HG03342 (cell line): ENCODE measurements around the gene CPNE5.

Experiments used
- ATAC-seq: cut with Tn5 transposase; IDR thresholded peaks from one replicate; pipeline ENCODE4 v1.9.1; 2021; ENCODE audit warnings: mild to moderate bottlenecking, moderate library complexity; ENCODE audit not compliant: unreplicated experiment

CPNE5 gene

GRCh38 chr6:36838896-36839748 is at the start of gene CPNE5:
CPNE5 (minus strand) TSS chr6:36839444; CDS start chr6:36839377, 67 bp downstream.
- ATAC-seq = no peak

- ATAC-seq = no peak
Observed at GRCh38 chr6:36888115-36888643, 48.9 kb upstream of the CPNE5 start.

GRCh38 chr6:36886950-36887618 is 47.8 kb upstream of the CPNE5 start:
- ATAC-seq = no peak

GRCh38 chr6:36885461-36886401 is 46.5 kb upstream of the CPNE5 start, which contains the start of gene C6orf89:
C6orf89 (plus strand) TSS chr6:36885952; CDS start chr6:36899445, 13,493 bp downstream.
- ATAC-seq = peak; percentile 97

GRCh38 chr6:36884610-36885009 is 45.4 kb upstream of the CPNE5 start:
- no peak for ATAC-seq

GRCh38 chr6:36875250-36875633 is 36.0 kb upstream of the CPNE5 start:
- no peak for ATAC-seq

GRCh38 chr6:36874443-36875249 is 35.4 kb upstream of the CPNE5 start, which contains the start of gene PPIL1:
PPIL1 (minus strand) TSS chr6:36874803; CDS start chr6:36874772, 31 bp downstream.
- peak; percentile 80 for ATAC-seq

GRCh38 chr6:36873612-36874442 is 34.6 kb upstream of the CPNE5 start:
- no peak for ATAC-seq

- no peak for ATAC-seq
Observed at GRCh38 chr6:36873115-36873514, 33.9 kb upstream of the CPNE5 start.

GRCh38 chr6:36871686-36872085 is 32.4 kb upstream of the CPNE5 start:
- ATAC-seq = no peak

- no peak for ATAC-seq
Observed at GRCh38 chr6:36867471-36868224, 28.4 kb upstream of the CPNE5 start.

GRCh38 chr6:36865835-36866234 is 26.6 kb upstream of the CPNE5 start:
- no peak for ATAC-seq

GRCh38 chr6:36863670-36864540 is 24.7 kb upstream of the CPNE5 start:
- no peak for ATAC-seq

GRCh38 chr6:36862848-36863382 is 23.7 kb upstream of the CPNE5 start:
- ATAC-seq = no peak

GRCh38 chr6:36862164-36862847 is 23.1 kb upstream of the CPNE5 start:
- no peak for ATAC-seq

GRCh38 chr6:36860126-36860525 is 20.9 kb upstream of the CPNE5 start:
- ATAC-seq = no peak
